Endothelial cell of umbilical vein (primary cell): ENCODE results near the gene WDFY3. TPM values are rescaled to one million over a fixed set of nuclear protein-coding genes. Genes with fewer than 3 reads are reported as not detected.

ENCODE experiments used
- BruUV-seq: library from RNA; stranded (reverse); fragments of 400-500 nt; replicated peaks from 2 replicates; lab custom pipeline; 2021; lab: Mats Ljungman, UMichigan
- CTCF ChIA-PET: fragments of 300-600, 350-600 bp; sonication (Branson Sonifier 250); formaldehyde crosslinking; loops from one replicate; lab custom pipeline; 2021; ENCODE audit warnings: antibody characterized with exemption, inconsistent platforms; lab: Charles Lee
- POLR2A ChIA-PET: fragments of 300-600, 350-600 bp; sonication (Branson Sonifier 250); formaldehyde crosslinking; loops from one replicate; lab custom pipeline; 2021; ENCODE audit warnings: antibody characterized with exemption, inconsistent platforms; lab: Charles Lee
- DNase-seq: peaks from one replicate; pipeline ENCODE4 v3.0.0-alpha.2; 2011; ENCODE audit warnings: low read depth, low spot score
- FAIRE-seq: peaks from 2 replicates; lab custom pipeline; 2011; peaks lifted over from hg19 to GRCh38; lab: Jason Lieb, UNC
- H2AFZ ChIP-seq: 2 replicates; pipeline ENCODE4 v1.6.0; 2012; ENCODE audit warnings: low read depth, low read length, control low read depth, inconsistent platforms
- H3K27ac ChIP-seq: 2 replicates; pipeline ENCODE4 v1.5.1; 2011; ENCODE audit warnings: low read depth, mild to moderate bottlenecking, control low read depth, low read length, moderate library complexity; ENCODE audit not compliant: insufficient read depth
- H3K27me3 ChIP-seq, 2 experiments: 2 replicates each; pipeline versions ENCODE4 v1.6.0 to v1.6.1; 2011; ENCODE audit warnings: low read length in 2 of 2, mixed read lengths in 1 of 2; ENCODE audit not compliant: control insufficient read depth in 2 of 2, insufficient read depth in 2 of 2
- H3K36me3 ChIP-seq, 2 experiments: 2 replicates in 1 of 2; 3 replicates in 1 of 2; pipeline ENCODE4 v1.5.1; 2011; ENCODE audit warnings: low read length in 2 of 2, mild to moderate bottlenecking in 1 of 2, moderate library complexity in 1 of 2; ENCODE audit not compliant: control insufficient read depth in 2 of 2, insufficient read depth in 2 of 2; ENCODE audit errors: extremely low read depth in 1 of 2
- H3K4me1 ChIP-seq: 3 replicates; pipeline ENCODE4 v1.5.1; 2011; ENCODE audit warnings: mild to moderate bottlenecking, low read length; ENCODE audit not compliant: control insufficient read depth, insufficient read depth; ENCODE audit errors: extremely low read depth
- H3K4me2 ChIP-seq: 2 replicates; pipeline ENCODE4 v1.6.1; 2011; ENCODE audit warnings: low read length, control low read depth, mixed read lengths; ENCODE audit not compliant: insufficient read depth
- H3K4me3 ChIP-seq, 3 experiments: fragments of 200-600 bp in 1 of 3; sonication (generic), shearing (Covaris generic) in 1 of 3; replicated peaks in 1 of 3; 2 replicates each; pipeline ENCODE4 v1.5.1; 2011 to 2016; ENCODE audit warnings: control low read depth in 3 of 3, low read length in 3 of 3, mild to moderate bottlenecking in 2 of 3, inconsistent platforms in 1 of 3, low read depth in 1 of 3, moderate library complexity in 1 of 3; ENCODE audit not compliant: insufficient read depth in 1 of 3
- H3K79me2 ChIP-seq: 2 replicates; pipeline ENCODE4 v1.6.0; 2012; ENCODE audit warnings: low read length, inconsistent platforms; ENCODE audit not compliant: control insufficient read depth, insufficient read depth
- H3K9ac ChIP-seq: replicated peaks from 2 replicates; pipeline ENCODE3; 2011; ENCODE audit warnings: low read length, control low read depth; ENCODE audit not compliant: insufficient read depth; ENCODE audit errors: extremely low read depth
- H3K9me1 ChIP-seq: replicated peaks from 3 replicates; pipeline ENCODE4 v1.6.0; 2011; ENCODE audit warnings: mild to moderate bottlenecking, low read length; ENCODE audit not compliant: control insufficient read depth, insufficient read depth; ENCODE audit errors: extremely low read depth
- H3K9me3 ChIP-seq: replicated peaks from 2 replicates; pipeline ENCODE4 v1.5.1; 2012; ENCODE audit warnings: low read length, inconsistent platforms; ENCODE audit not compliant: control insufficient read depth, insufficient read depth
- H4K20me1 ChIP-seq: replicated peaks from 2 replicates; pipeline ENCODE3; 2011; ENCODE audit warnings: mild to moderate bottlenecking, low read length; ENCODE audit not compliant: control insufficient read depth, insufficient read depth; ENCODE audit errors: extremely low read depth
- CTCF ChIP-seq, 2 donors: IDR thresholded peaks; 1 replicate in 1 of 2; 2 replicates in 1 of 2; pipeline ENCODE4 v1.5.1; 2011; ENCODE audit warnings: low read length in 2 of 2, mild to moderate bottlenecking in 2 of 2, moderate library complexity in 2 of 2, control low read depth in 1 of 2, inconsistent platforms in 1 of 2, low read depth in 1 of 2; ENCODE audit not compliant: insufficient read depth in 1 of 2; ENCODE audit errors: extremely low read depth in 1 of 2
- EZH2 ChIP-seq: IDR thresholded peaks from 2 replicates; pipeline ENCODE4 v1.6.1; 2012; ENCODE audit warnings: borderline replicate concordance, low read depth, mild to moderate bottlenecking, moderate library complexity, low read length, inconsistent platforms; ENCODE audit not compliant: severe bottlenecking
- FOS ChIP-seq: IDR thresholded peaks from 2 replicates; pipeline ENCODE4 v1.6.1; 2011; ENCODE audit warnings: mild to moderate bottlenecking, low read length, moderate library complexity, borderline replicate concordance; ENCODE audit not compliant: insufficient read depth
- GATA2 ChIP-seq: IDR thresholded peaks from 2 replicates; pipeline ENCODE4 v1.7.0; 2011; ENCODE audit warnings: low read depth, mild to moderate bottlenecking, moderate library complexity, mixed read lengths, low read length; ENCODE audit not compliant: insufficient read length, insufficient read depth
- JUN ChIP-seq: IDR thresholded peaks from 2 replicates; pipeline ENCODE4 v1.6.1; 2011; ENCODE audit warnings: borderline replicate concordance, low read depth; ENCODE audit not compliant: insufficient read length, insufficient read depth
- MYC ChIP-seq: IDR thresholded peaks from one replicate; pipeline ENCODE4 v1.6.1; 2011; ENCODE audit warnings: mild to moderate bottlenecking, low read depth, low read length
- POLR2A ChIP-seq: IDR thresholded peaks from 2 replicates; pipeline ENCODE4 v1.6.1; 2012; ENCODE audit warnings: low read depth, mild to moderate bottlenecking, control low read depth, low read length
- POLR2AphosphoS5 ChIP-seq: IDR thresholded peaks from 2 replicates; pipeline ENCODE4 v1.6.1; 2012; ENCODE audit warnings: low read depth, mild to moderate bottlenecking, control low read depth, low read length, moderate library complexity; ENCODE audit not compliant: insufficient read depth
- dilution Hi-C: fragments of 300-500 bp; cut with MboI; formaldehyde crosslinking; loops from one replicate; pipeline ENCODE4 v1.15.0; 2019; ENCODE audit warnings: low sequenced_read_pairs; ENCODE audit not compliant: extremely low pct_ligation_motif_present
- intact Hi-C: fragments of 100-400 bp; cut with micrococcal nuclease; formaldehyde crosslinking; loops from one replicate; pipeline ENCODE4 v1.10.0; 2022
- polyA plus RNA-seq, 4 experiments: library from polyadenylated mRNA; depleted of rRNA in 3 of 4; stranded (reverse) in 3 of 4; unstranded in 1 of 4; fragments of >200 nt; gene quantifications; 2 replicates each; pipeline versions ENCODE4 v1.2.1 to v1.2.3, GENCODE V29; 2011 to 2012; ENCODE audit warnings: missing spikeins in 1 of 4
- total RNA-seq: library from RNA; stranded (reverse); gene quantifications from 2 replicates; pipeline ENCODE4 v1.2.3, GENCODE V29; 2021
- TF ChIP-seq, protein P1 (sequence below): IDR thresholded peaks from 2 replicates; pipeline ENCODE4 v1.6.1; 2011; ENCODE audit not compliant: insufficient read depth, insufficient read length

The WDFY3 gene
- total and polyA plus RNA-seq, 2 donors (not counting 3 experiments of a cell fraction or from before 2014, with no cell fraction given): 37.0 to 113 TPM

- Histone ChIP-seq H3K27me3 (peaks cover 3 to 5% of the 10 kb centered on the region in 2 experiments), H3K9me3 (no peaks in the 10 kb centered on the region), H3K4me2 (no peak overlapping the region), H3K4me3 (no peak overlapping the region), H3K36me3 (no peaks in the 10 kb centered on the region), H3K4me1 (no peaks in the 10 kb centered on the region), H2AFZ (no peak overlapping the region), H3K9me1 (no peaks in the 10 kb centered on the region), H4K20me1 (no peaks in the 10 kb centered on the region), H3K9ac (no peak overlapping the region), H3K79me2 (no peaks in the 10 kb centered on the region), H3K27ac (no peak overlapping the region)
- FAIRE-seq (no peak), DNase-seq (no peak)
- dilution Hi-C loops (no loop called here), intact Hi-C loops (no loop called here)
- ChIA-PET POLR2A (no interaction called here), CTCF (interaction anchor here (0.7 kb wide), 1 partner anchor 9 kb away, joined by 3 read pairs; no protein-coding TSS in a partner anchor)
- no peak for TF ChIP-seq JUN
- no peak for TF ChIP-seq FOS
- no peak for TF ChIP-seq GATA2
- TF ChIP-seq CTCF (IDR thresholded peaks at IDR 0.05; ENCODE audit: extremely low read depth in 1 of 2, insufficient read depth in 1 of 2, low read depth in 1 of 2, low read length in 2 of 2): no peak
- TF ChIP-seq MYC: no peak
- TF ChIP-seq, protein P1, sequence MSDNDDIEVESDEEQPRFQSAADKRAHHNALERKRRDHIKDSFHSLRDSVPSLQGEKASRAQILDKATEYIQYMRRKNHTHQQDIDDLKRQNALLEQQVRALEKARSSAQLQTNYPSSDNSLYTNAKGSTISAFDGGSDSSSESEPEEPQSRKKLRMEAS: no peak
- no peak for TF ChIP-seq POLR2AphosphoS5
- TF ChIP-seq EZH2: no peak
- TF ChIP-seq POLR2A: no peak
- BruUV-seq: no TSS peak
Measured at GRCh38 chr4:84648863-84649647, 317.4 kb downstream of the WDFY3 start.
